HepG2 (cell line): Measurements from ENCODE around the gene ZNF587B. TPM values are rescaled to one million over a fixed set of nuclear protein-coding genes. Genes with fewer than 3 reads are reported as not detected.
A peak's percentile ranks its signal among the peaks of the same experiment; 100 is the strongest.

Source experiments
- ATAC-seq: fragments of 200-7000 bp; cut with Tn5 transposase; 3 replicates; pipeline ENCODE4 v1.9.1; 2020; ENCODE audit warnings: mild to moderate bottlenecking, moderate library complexity
- BruUV-seq: library from RNA; stranded (reverse); fragments of 400-500 nt; replicated peaks from 2 replicates; lab custom pipeline; 2021; lab: Mats Ljungman, UMichigan
- CTCF ChIA-PET: fragments of 300-600 bp; formaldehyde crosslinking; extraction: SDS; loops from one replicate; lab custom pipeline; 2021; ENCODE audit warnings: low total read pairs, inconsistent platforms, low intra/inter-chr PET ratio; lab: Yijun Ruan, JAX
- POLR2A ChIA-PET: fragments of 350-600 bp; sonication (Branson Sonifier 250); formaldehyde crosslinking; loops from one replicate; lab custom pipeline; 2020; ENCODE audit warnings: antibody characterized with exemption, inconsistent platforms; lab: Yijun Ruan, JAX
- DNase-seq: peaks from one replicate; pipeline ENCODE4 v3.0.0-alpha.2; 2015; ENCODE audit warnings: low spot score
- FAIRE-seq: peaks from 3 replicates; lab custom pipeline; 2011; peaks lifted over from hg19 to GRCh38; lab: Jason Lieb, UNC
- H2AFZ ChIP-seq: one replicate; pipeline ENCODE4 v1.6.1; 2011; ENCODE audit warnings: low read length, inconsistent platforms
- H3K27ac ChIP-seq: fragments of 300-600 bp; 3 replicates; pipeline ENCODE4 v1.8.0; 2011; ENCODE audit warnings: mixed run types, mild to moderate bottlenecking, mixed read lengths, low read length, inconsistent platforms; ENCODE audit not compliant: insufficient read depth; ENCODE audit errors: extremely low read length
- H3K27me3 ChIP-seq, 2 experiments: fragments of 200-600 bp in 1 of 2; 2 replicates in 1 of 2; 3 replicates in 1 of 2; pipeline versions ENCODE4 v1.6.0 to v1.8.0; 2011; ENCODE audit warnings: low read length in 2 of 2, mild to moderate bottlenecking in 2 of 2, moderate library complexity in 2 of 2, inconsistent platforms in 1 of 2; ENCODE audit not compliant: insufficient read depth in 2 of 2, control insufficient read depth in 1 of 2
- H3K36me3 ChIP-seq, 2 experiments: fragments of 200-600 bp in 1 of 2; replicated peaks in 1 of 2; 2 replicates in 1 of 2; 3 replicates in 1 of 2; pipeline versions ENCODE4 v1.5.1 to v1.8.0; 2011; ENCODE audit warnings: low read length in 2 of 2, inconsistent platforms in 1 of 2; ENCODE audit not compliant: insufficient read depth in 2 of 2, control insufficient read depth in 1 of 2
- H3K4me1 ChIP-seq: 2 replicates; pipeline ENCODE4 v1.5.1; 2012; ENCODE audit warnings: low read length, inconsistent platforms; ENCODE audit not compliant: insufficient read depth
- H3K4me2 ChIP-seq: 2 replicates; pipeline ENCODE4 v1.6.0; 2011; ENCODE audit warnings: low read depth, low read length, inconsistent platforms
- H3K4me3 ChIP-seq, 3 experiments: fragments of 200-600 bp in 1 of 3; sonication (generic), shearing (Covaris generic) in 1 of 3; replicated peaks in 1 of 3; 2 replicates each; pipeline ENCODE4 v1.5.1; 2011 to 2016; ENCODE audit warnings: low read length in 3 of 3, inconsistent platforms in 2 of 3, low read depth in 2 of 3, mild to moderate bottlenecking in 2 of 3, control low read depth in 1 of 3, mixed read lengths in 1 of 3; ENCODE audit not compliant: insufficient read depth in 1 of 3
- H3K79me2 ChIP-seq: one replicate; pipeline ENCODE4 v1.6.1; 2011; ENCODE audit warnings: low read length, inconsistent platforms; ENCODE audit not compliant: insufficient read depth
- H3K9ac ChIP-seq: 2 replicates; pipeline ENCODE4 v1.6.0; 2011; ENCODE audit warnings: mild to moderate bottlenecking, low read depth, low read length, inconsistent platforms; ENCODE audit not compliant: insufficient read depth
- H3K9me3 ChIP-seq: 2 replicates; pipeline ENCODE4 v1.5.1; 2012; ENCODE audit warnings: mild to moderate bottlenecking, low read length
- H4K20me1 ChIP-seq: 2 replicates; pipeline ENCODE4 v1.6.0; 2011; ENCODE audit warnings: inconsistent platforms, mild to moderate bottlenecking, low read length, moderate library complexity; ENCODE audit not compliant: insufficient read depth
- AHDC1 ChIP-seq: sonication (generic); formaldehyde crosslinking; IDR thresholded peaks from 2 replicates; pipeline ENCODE4 v1.5.1; 2020; ENCODE audit warnings: mild to moderate bottlenecking, missing genetic modification reagents, borderline replicate concordance
- ARNTL ChIP-seq: sonication (generic); formaldehyde crosslinking; IDR thresholded peaks from 2 replicates; pipeline ENCODE4 v1.4.0; 2020; ENCODE audit warnings: mild to moderate bottlenecking, missing genetic modification reagents
- FOSL1 ChIP-seq: sonication (generic); formaldehyde crosslinking; IDR thresholded peaks from 2 replicates; pipeline ENCODE4 v1.9.0; 2021; ENCODE audit warnings: missing genetic modification reagents, borderline replicate concordance
- HNF4A ChIP-seq: sonication (generic); formaldehyde crosslinking; IDR thresholded peaks from 2 replicates; pipeline ENCODE4 v1.4.0; 2020; ENCODE audit warnings: missing genetic modification reagents
- ONECUT2 ChIP-seq: sonication (generic); formaldehyde crosslinking; IDR thresholded peaks from 2 replicates; pipeline ENCODE4 v1.4.0; 2020; ENCODE audit warnings: missing genetic modification reagents
- REPIN1 ChIP-seq: sonication (generic); formaldehyde crosslinking; IDR thresholded peaks from 2 replicates; pipeline ENCODE4 v1.8.0; 2022; ENCODE audit warnings: missing genetic modification reagents, low read depth, mild to moderate bottlenecking, borderline replicate concordance
- REXO4 ChIP-seq: sonication (generic); formaldehyde crosslinking; IDR thresholded peaks from 2 replicates; pipeline ENCODE4 v1.8.0; 2022; ENCODE audit warnings: missing genetic modification reagents, mild to moderate bottlenecking, borderline replicate concordance
- SALL1 ChIP-seq: sonication (generic); formaldehyde crosslinking; IDR thresholded peaks from 2 replicates; pipeline ENCODE4 v1.8.0; 2022; ENCODE audit warnings: mild to moderate bottlenecking, missing genetic modification reagents
- SAP130 ChIP-seq: IDR thresholded peaks from 2 replicates; pipeline ENCODE4 v1.6.1; 2016; ENCODE audit warnings: low read depth
- ZBTB39 ChIP-seq: sonication (generic); formaldehyde crosslinking; IDR thresholded peaks from 2 replicates; pipeline ENCODE4 v1.5.0; 2020; ENCODE audit warnings: missing genetic modification reagents
- ZBTB7A ChIP-seq: sonication (generic); formaldehyde crosslinking; IDR thresholded peaks from 2 replicates; pipeline ENCODE4 v1.8.0; 2022; ENCODE audit warnings: mild to moderate bottlenecking, missing genetic modification reagents
- ZNF317 ChIP-seq: sonication (generic); formaldehyde crosslinking; IDR thresholded peaks from 2 replicates; pipeline ENCODE4 v1.5.0; 2020; ENCODE audit warnings: mild to moderate bottlenecking, missing genetic modification reagents
- WGBS: methylation state at CpG from one replicate; pipeline ENCODE4 v1.1.6; 2017; ENCODE audit warnings: low lambda C conversion rate; 5-methylcytosine and 5-hydroxymethylcytosine counted together
- in situ Hi-C: cut with HindIII; loops from 2 replicates; pipeline ENCODE4 v1.10.0; 2017; ENCODE audit warnings: low pct_unique_long_range_greater_than_20kb; ENCODE audit not compliant: extremely low pct_ligation_motif_present
- intact Hi-C: fragments of 100-400 bp; cut with micrococcal nuclease; formaldehyde crosslinking; loops from one replicate; pipeline ENCODE4 v1.10.0; 2022; ENCODE audit not compliant: unreplicated experiment
- polyA plus RNA-seq, 8 experiments: library from polyadenylated mRNA; depleted of rRNA in 3 of 8; stranded (reverse) in 7 of 8; unstranded in 1 of 8; fragments of >200 nt; fragmentation: Illumina TruSeq in 4 of 8; extraction: Trizol in 4 of 8; gene quantifications; 2 replicates each; pipeline versions ENCODE4 v1.2.1 to v1.2.3, GENCODE V29; 2011 to 2016; ENCODE audit warnings: low read depth in 4 of 8, missing spikeins in 1 of 8, mixed read lengths in 1 of 8; ENCODE audit not compliant: insufficient read depth in 1 of 8
- total RNA-seq, 5 experiments: library from RNA; depleted of rRNA; stranded (reverse); fragments of >200 nt; fragmentation: Illumina TruSeq; extraction: Trizol; gene quantifications; 2 replicates each; pipeline ENCODE4 v1.2.3, GENCODE V29; 2016; ENCODE audit warnings: low read depth in 1 of 5
- TF ChIP-seq, protein P1 (sequence below): sonication (generic); formaldehyde crosslinking; conservative IDR thresholded peaks from 2 replicates; pipeline ENCODE4 v1.4.0; 2020; ENCODE audit warnings: mild to moderate bottlenecking, missing genetic modification reagents, moderate library complexity

ZNF587B gene
- total and polyA plus RNA-seq, 2 of the 13 experiments (the other 11 are each of a cell fraction or from before 2014, with no cell fraction given) = 5.2 to 29.9 TPM

- ATAC-seq = peak; percentile 47
- peaks cover 58% of the 10 kb centered on the region for H3K79me2 ChIP-seq
- POLR2A ChIA-PET = interaction anchor here (1.2 to 1.5 kb wide), 3 partner anchors 10 to 82 kb away, joined by 3 to 6 read pairs (median 5); partner anchors contain the start of gene ZNF776
- no peak overlapping the region for H3K9ac ChIP-seq
- H3K4me1 ChIP-seq = peaks cover 42% of the 10 kb centered on the region
- CTCF ChIA-PET = no interaction called here
- in situ Hi-C loops (no loop called here), intact Hi-C loops (loop anchor here (10.0 kb wide), 1 partner anchor 325 kb away; the partner anchor contains the start of gene ZNF329)
- no peak overlapping the region for H3K4me3 ChIP-seq
- WGBS = 29% methylated on average over 5 of the region's 5 CpGs
- H3K27me3 ChIP-seq = no peaks in the 10 kb centered on the region
- peak overlapping the region; percentile 66 for H3K27ac ChIP-seq
- no peak overlapping the region for H2AFZ ChIP-seq
- H4K20me1 ChIP-seq = peaks cover 6% of the 10 kb centered on the region; the same call in 1 of the 2 replicates
- peak overlapping the region; percentile 48 for H3K4me2 ChIP-seq
- peak; percentile 61 for FAIRE-seq
- peak; percentile 59 for DNase-seq
- H3K36me3 ChIP-seq = peaks cover 2 to 14% of the 10 kb centered on the region in 2 experiments; a peak in 2 of 5 replicates
- no peaks in the 10 kb centered on the region for H3K9me3 ChIP-seq
- no TSS peak for BruUV-seq
- TF ChIP-seq SAP130 = 0 out of 2 replicates have a peak, but pooled peaks have one; percentile 4
- no peak for TF ChIP-seq AHDC1 (CRISPR knock-in tag)
- no peak for TF ChIP-seq FOSL1
- TF ChIP-seq REXO4 (CRISPR knock-in tag) = no peak
- no peak for TF ChIP-seq ZBTB39 (CRISPR knock-in tag)
- TF ChIP-seq ZBTB7A (CRISPR knock-in tag) = no peak
- TF ChIP-seq HNF4A (CRISPR knock-in tag) = no peak
- peak; percentile 12; the same call in 1 of the 2 replicates for TF ChIP-seq SALL1
- TF ChIP-seq ARNTL (CRISPR knock-in tag) = 0 out of 2 replicates have a peak, but pooled peaks have one; percentile 27
- no peak for TF ChIP-seq REPIN1 (CRISPR knock-in tag)
- TF ChIP-seq ZNF317 (CRISPR knock-in tag) = no peak
- TF ChIP-seq ONECUT2 (CRISPR knock-in tag) = no peak
- TF ChIP-seq, protein P1, sequence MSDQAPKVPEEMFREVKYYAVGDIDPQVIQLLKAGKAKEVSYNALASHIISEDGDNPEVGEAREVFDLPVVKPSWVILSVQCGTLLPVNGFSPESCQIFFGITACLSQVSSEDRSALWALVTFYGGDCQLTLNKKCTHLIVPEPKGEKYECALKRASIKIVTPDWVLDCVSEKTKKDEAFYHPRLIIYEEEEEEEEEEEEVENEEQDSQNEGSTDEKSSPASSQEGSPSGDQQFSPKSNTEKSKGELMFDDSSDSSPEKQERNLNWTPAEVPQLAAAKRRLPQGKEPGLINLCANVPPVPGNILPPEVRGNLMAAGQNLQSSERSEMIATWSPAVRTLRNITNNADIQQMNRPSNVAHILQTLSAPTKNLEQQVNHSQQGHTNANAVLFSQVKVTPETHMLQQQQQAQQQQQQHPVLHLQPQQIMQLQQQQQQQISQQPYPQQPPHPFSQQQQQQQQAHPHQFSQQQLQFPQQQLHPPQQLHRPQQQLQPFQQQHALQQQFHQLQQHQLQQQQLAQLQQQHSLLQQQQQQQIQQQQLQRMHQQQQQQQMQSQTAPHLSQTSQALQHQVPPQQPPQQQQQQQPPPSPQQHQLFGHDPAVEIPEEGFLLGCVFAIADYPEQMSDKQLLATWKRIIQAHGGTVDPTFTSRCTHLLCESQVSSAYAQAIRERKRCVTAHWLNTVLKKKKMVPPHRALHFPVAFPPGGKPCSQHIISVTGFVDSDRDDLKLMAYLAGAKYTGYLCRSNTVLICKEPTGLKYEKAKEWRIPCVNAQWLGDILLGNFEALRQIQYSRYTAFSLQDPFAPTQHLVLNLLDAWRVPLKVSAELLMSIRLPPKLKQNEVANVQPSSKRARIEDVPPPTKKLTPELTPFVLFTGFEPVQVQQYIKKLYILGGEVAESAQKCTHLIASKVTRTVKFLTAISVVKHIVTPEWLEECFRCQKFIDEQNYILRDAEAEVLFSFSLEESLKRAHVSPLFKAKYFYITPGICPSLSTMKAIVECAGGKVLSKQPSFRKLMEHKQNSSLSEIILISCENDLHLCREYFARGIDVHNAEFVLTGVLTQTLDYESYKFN (CRISPR knock-in tag) = 0 out of 2 replicates have a peak, but pooled peaks have one; percentile 22
These were observed 783 bp upstream of the ZNF587B start for GRCh38 chr19:57829316-57829715.
